ENCODE data around the gene ITGAE. TPM values are rescaled to one million over a fixed set of nuclear protein-coding genes. Genes with fewer than 3 reads are reported as not detected.

ITGAE gene
- total RNA-seq, 2 donors from 2014 or later: 16.2 to 27.6 TPM

GRCh38 chr17:3812771-3813170 lies 11.8 kb upstream of the ITGAE start:
- Histone ChIP-seq H3K27ac (no peak overlapping the region), H3K4me3 (no peak overlapping the region), H3K4me1 (replicated peaks) (no peaks in the 10 kb centered on the region), H3K9me3 (no peaks in the 10 kb centered on the region), H3K36me3 (peaks cover 0 to 24% of the 10 kb centered on the region in 2 donors), H3K27me3 (replicated peaks; ENCODE audit: insufficient read depth) (no peaks in the 10 kb centered on the region)
- no peak for TF ChIP-seq CTCF (IDR thresholded peaks at IDR 0.05)
- WGBS: 84% methylated on average over 12 of the region's 12 CpGs
- no peak for DNase-seq (ENCODE audit: low spot score)
- intact Hi-C loops (cut with DNase I): no loop called here

DNA sequence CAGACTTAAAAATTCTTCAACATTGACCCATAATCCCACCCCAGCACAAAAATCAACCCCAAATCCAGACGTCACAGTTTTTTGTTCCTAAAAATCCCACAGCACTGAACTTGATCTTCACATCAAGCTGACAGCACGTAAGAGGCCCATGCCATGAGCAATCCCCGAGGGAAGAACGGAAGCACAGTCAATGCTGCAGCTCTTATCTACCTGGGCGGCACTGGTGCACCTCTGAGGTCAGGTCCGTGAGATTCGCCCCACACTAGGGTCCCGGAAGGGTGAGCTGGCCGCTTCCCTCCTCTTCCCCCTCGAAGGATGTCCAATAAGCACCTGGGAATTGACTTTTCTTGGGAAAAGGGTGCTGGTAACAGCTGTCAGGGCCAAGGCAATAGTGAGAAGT lies 11.3 kb upstream of the ITGAE start:
- Histone ChIP-seq H3K4me3 (no peak overlapping the region), H3K27me3 (replicated peaks; ENCODE audit: insufficient read depth) (no peaks in the 10 kb centered on the region), H3K27ac (no peak overlapping the region), H3K36me3 (peaks cover 0 to 24% of the 10 kb centered on the region in 2 donors), H3K9me3 (no peaks in the 10 kb centered on the region), H3K4me1 (replicated peaks) (no peaks in the 10 kb centered on the region)
- intact Hi-C loops (cut with DNase I): no loop called here
- DNase-seq (ENCODE audit: low spot score): no peak
- no peak for TF ChIP-seq POLR2AphosphoS5 (IDR thresholded peaks at IDR 0.05)
- TF ChIP-seq POLR2A (IDR thresholded peaks at IDR 0.05): no peak
- TF ChIP-seq CTCF (IDR thresholded peaks at IDR 0.05): no peak
- WGBS: 90% methylated on average over 10 of the region's 10 CpGs

GRCh38 chr17:3810019-3810418 lies 9.0 kb upstream of the ITGAE start:
- H3K36me3 ChIP-seq: peaks cover 0 to 20% of the 10 kb centered on the region in 2 donors
- H3K4me1 ChIP-seq (replicated peaks): no peaks in the 10 kb centered on the region
- no peaks in the 10 kb centered on the region for H3K27me3 ChIP-seq (replicated peaks; ENCODE audit: insufficient read depth)
- no peaks in the 10 kb centered on the region for H3K9me3 ChIP-seq
- intact Hi-C loops (cut with DNase I): no loop called here
- no peak overlapping the region for H3K27ac ChIP-seq
- DNase-seq (ENCODE audit: low spot score): no peak
- H3K4me3 ChIP-seq: no peak overlapping the region
- TF ChIP-seq POLR2AphosphoS5 (IDR thresholded peaks at IDR 0.05): no peak
- no peak for TF ChIP-seq CTCF (IDR thresholded peaks at IDR 0.05)
- TF ChIP-seq POLR2A (IDR thresholded peaks at IDR 0.05): no peak
- 89% methylated on average over 4 of the region's 4 CpGs for WGBS

GRCh38 chr17:3809135-3809534 lies 8.1 kb upstream of the ITGAE start:
- no peaks in the 10 kb centered on the region for H3K4me1 ChIP-seq (replicated peaks)
- no peaks in the 10 kb centered on the region for H3K27me3 ChIP-seq (replicated peaks; ENCODE audit: insufficient read depth)
- WGBS: 71% methylated on average over 4 of the region's 4 CpGs
- peaks cover 0 to 18% of the 10 kb centered on the region in 2 donors for H3K36me3 ChIP-seq
- H3K4me3 ChIP-seq: no peak overlapping the region
- no peak overlapping the region for H3K27ac ChIP-seq
- TF ChIP-seq POLR2AphosphoS5 (IDR thresholded peaks at IDR 0.05) (no peak), POLR2A (IDR thresholded peaks at IDR 0.05) (no peak), CTCF (IDR thresholded peaks at IDR 0.05) (no peak)
- intact Hi-C loops (cut with DNase I): no loop called here
- H3K9me3 ChIP-seq: no peaks in the 10 kb centered on the region
- no peak for DNase-seq (ENCODE audit: low spot score)

GRCh38 chr17:3808701-3809100 lies 7.7 kb upstream of the ITGAE start:
- H3K27ac ChIP-seq: no peak overlapping the region
- peaks cover 0 to 18% of the 10 kb centered on the region in 2 donors for H3K36me3 ChIP-seq
- no peak for DNase-seq (ENCODE audit: low spot score)
- H3K4me3 ChIP-seq: no peak overlapping the region
- no peaks in the 10 kb centered on the region for H3K4me1 ChIP-seq (replicated peaks)
- no peaks in the 10 kb centered on the region for H3K27me3 ChIP-seq (replicated peaks; ENCODE audit: insufficient read depth)
- intact Hi-C loops (cut with DNase I): no loop called here
- no peaks in the 10 kb centered on the region for H3K9me3 ChIP-seq
- TF ChIP-seq POLR2AphosphoS5 (IDR thresholded peaks at IDR 0.05): no peak
- no peak for TF ChIP-seq CTCF (IDR thresholded peaks at IDR 0.05)
- TF ChIP-seq POLR2A (IDR thresholded peaks at IDR 0.05): no peak
- WGBS: 92% methylated on average over 7 of the region's 7 CpGs

Measured in prostate gland (tissue), 2 donors.